Measurements from ENCODE around the gene CYBA. TPM values are rescaled to one million over a fixed set of nuclear protein-coding genes. Genes with fewer than 3 reads are reported as not detected.
A peak's percentile ranks its signal among the peaks of the same experiment; 100 is the strongest.

CYBA gene
- total and polyA plus RNA-seq, 2 of the 13 experiments (the other 11 are each of a cell fraction or from before 2014, with no cell fraction given): 196 to 250 TPM

- TF ChIP-seq MED1 (CRISPR knock-in tag; IDR thresholded peaks at IDR 0.05) (peak; percentile 39; the same call in 1 of the 2 replicates), GMEB1 (CRISPR knock-in tag; IDR thresholded peaks at IDR 0.05; ENCODE audit: borderline replicate concordance) (0 out of 2 replicates have a peak, but pooled peaks have one; percentile 2), ZNF768 (CRISPR knock-in tag; IDR thresholded peaks at IDR 0.05) (0 out of 2 replicates have a peak, but pooled peaks have one; percentile 17), ZNF800 (CRISPR knock-in tag; IDR thresholded peaks at IDR 0.05) (no peak; the same call in 1 of the 2 replicates), ZNF607 (CRISPR knock-in tag; IDR thresholded peaks at IDR 0.05; ENCODE audit: borderline replicate concordance) (peak; percentile 53; the same call in 1 of the 2 replicates), KLF15 (CRISPR knock-in tag; IDR thresholded peaks at IDR 0.05; ENCODE audit: borderline replicate concordance) (no peak), DBP (CRISPR knock-in tag; IDR thresholded peaks at IDR 0.05; ENCODE audit: not compliant biosample characterization) (peak; percentile 42), ZHX2 (IDR thresholded peaks at IDR 0.05; ENCODE audit: low read depth) (0 out of 2 replicates have a peak, but pooled peaks have one; percentile 23), ZHX2 (CRISPR knock-in tag; IDR thresholded peaks at IDR 0.05; ENCODE audit: borderline replicate concordance) (no peak; the same call in 1 of the 2 replicates), RELA (CRISPR knock-in tag; IDR thresholded peaks at IDR 0.05) (no peak), CC2D1A (CRISPR knock-in tag; IDR thresholded peaks at IDR 0.05) (peak; percentile 87; the same call in 1 of the 2 replicates), ZNF451 (CRISPR knock-in tag; IDR thresholded peaks at IDR 0.05) (peak; percentile 78), ZNF704 (CRISPR knock-in tag; IDR thresholded peaks at IDR 0.05; ENCODE audit: borderline replicate concordance) (no peak), IRX3 (CRISPR knock-in tag; IDR thresholded peaks at IDR 0.05; ENCODE audit: borderline replicate concordance, low read depth) (no peak)
Observed at GRCh38 chr16:88650749-88651275, at the start of gene CYBA (continued).
